ENCODE data around the gene FES. TPM values are rescaled to one million over a fixed set of nuclear protein-coding genes. Genes with fewer than 3 reads are reported as not detected.

FES gene
- total and polyA plus RNA-seq, 7 donors = 4.2 to 8.1 (median 7.1) TPM

GRCh38 chr15:90862964-90863778, 21.1 kb upstream of the FES start:
- no peak for TF ChIP-seq CTCF (IDR thresholded peaks at IDR 0.05)
- intact Hi-C loops (cut with DNase I) = no loop called here
- H3K27ac ChIP-seq = no peak overlapping the region
- H3K4me3 ChIP-seq = no peak overlapping the region
- no peaks in the 10 kb centered on the region for H3K9me3 ChIP-seq
- DNase-seq = no peak
- 45 to 51% (median 50%) methylated on average over 5 of the region's 5 CpGs for WGBS, 3 donors
- ATAC-seq = peak; percentile 17 to 73 (median 66)
- H3K36me3 ChIP-seq (ENCODE audit: insufficient read depth in 1 of 2, low read depth in 1 of 2) = no peaks in the 10 kb centered on the region
- H3K4me1 ChIP-seq = no peaks in the 10 kb centered on the region
- H3K27me3 ChIP-seq (ENCODE audit: insufficient read depth in 3 of 3, low read length in 2 of 3) = no peaks in the 10 kb centered on the region

DNA sequence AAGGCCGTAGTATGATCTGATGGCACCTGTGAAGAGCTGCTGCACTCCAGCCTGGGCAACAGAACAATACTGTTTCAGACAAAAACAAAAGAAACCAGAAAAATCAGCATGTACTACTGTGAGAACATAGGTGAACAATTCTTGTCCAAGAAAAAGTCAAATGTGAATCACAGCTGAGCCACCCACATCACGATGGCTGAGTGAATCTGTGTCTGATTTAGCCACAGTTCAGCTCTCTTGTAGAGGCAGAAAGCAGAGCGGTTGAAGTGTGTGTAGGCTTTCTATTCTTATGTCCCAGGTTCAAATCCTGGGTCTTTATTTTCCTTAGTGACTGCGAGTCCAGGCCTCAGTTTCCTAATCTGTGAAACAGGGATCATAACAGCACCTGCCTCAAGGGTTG, 20.3 kb upstream of the FES start:
- no peak for ATAC-seq
- intact Hi-C loops (cut with DNase I) = no loop called here
- WGBS, 3 donors = 83 to 94% (median 89%) methylated on average over 4 of the region's 4 CpGs

DNA sequence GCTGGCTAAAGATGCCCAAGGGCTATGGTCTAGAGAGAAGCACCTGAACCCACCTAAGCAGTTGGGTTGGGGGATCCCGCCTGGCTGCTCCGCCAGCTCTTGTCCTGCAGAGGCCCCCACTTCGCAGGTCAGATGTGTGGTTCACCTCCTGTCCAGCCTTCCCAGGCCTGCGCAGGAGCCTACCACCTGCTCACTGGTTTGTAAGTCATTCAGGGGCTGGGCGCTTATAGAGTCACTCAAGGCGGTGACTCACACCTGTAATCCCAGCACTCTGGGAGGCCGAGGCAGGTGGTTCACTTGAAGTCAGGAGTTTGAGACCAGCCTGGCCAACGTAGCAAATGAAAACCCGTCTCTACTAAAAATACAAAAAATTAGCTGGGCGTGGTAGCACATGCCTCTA, 19.8 kb upstream of the FES start:
- TF ChIP-seq CTCF (IDR thresholded peaks at IDR 0.05) = no peak
- Histone ChIP-seq H3K27me3 (ENCODE audit: insufficient read depth in 3 of 3, low read length in 2 of 3) (no peaks in the 10 kb centered on the region), H3K4me1 (peaks cover 6% of the 10 kb centered on the region), H3K9me3 (no peaks in the 10 kb centered on the region), H3K36me3 (ENCODE audit: insufficient read depth in 1 of 2, low read depth in 1 of 2) (no peaks in the 10 kb centered on the region), H3K27ac (no peak overlapping the region), H3K4me3 (no peak overlapping the region)
- no peak for DNase-seq
- 94 to 96% (median 96%) methylated on average over 10 of the region's 10 CpGs for WGBS, 3 donors
- ATAC-seq = no peak
- intact Hi-C loops (cut with DNase I) = no loop called here

More for the DNA sequence above, 20.3 kb upstream of the FES start:
- no peaks in the 10 kb centered on the region for H3K9me3 ChIP-seq
- H3K27ac ChIP-seq = no peak overlapping the region
- no peak for TF ChIP-seq CTCF (IDR thresholded peaks at IDR 0.05)
- no peak overlapping the region for H3K4me3 ChIP-seq
- H3K4me1 ChIP-seq = peaks cover under 1% of the 10 kb centered on the region
- DNase-seq = no peak
- no peaks in the 10 kb centered on the region for H3K36me3 ChIP-seq (ENCODE audit: insufficient read depth in 1 of 2, low read depth in 1 of 2)
- no peaks in the 10 kb centered on the region for H3K27me3 ChIP-seq (ENCODE audit: insufficient read depth in 3 of 3, low read length in 2 of 3)

GRCh38 chr15:90865702-90866101, 18.6 kb upstream of the FES start:
- intact Hi-C loops (cut with DNase I) = no loop called here
- Histone ChIP-seq H3K27me3 (ENCODE audit: insufficient read depth in 3 of 3, low read length in 2 of 3) (no peaks in the 10 kb centered on the region), H3K36me3 (ENCODE audit: insufficient read depth in 1 of 2, low read depth in 1 of 2) (no peaks in the 10 kb centered on the region), H3K27ac (no peak overlapping the region), H3K9me3 (no peaks in the 10 kb centered on the region), H3K4me1 (peaks cover 18% of the 10 kb centered on the region), H3K4me3 (no peak overlapping the region)
- DNase-seq = no peak
- ATAC-seq = no peak
- no peak for TF ChIP-seq CTCF (IDR thresholded peaks at IDR 0.05)
- 92 to 95% (median 95%) methylated on average over 4 of the region's 4 CpGs for WGBS, 3 donors
